Mucosa of rectum (tissue), 2 donors: ENCODE results near the gene FYCO1.

Source experiments
- H3K27ac ChIP-seq, 2 donors: one replicate each; pipeline ENCODE4 v1.7.0; 2013; ENCODE audit warnings: inconsistent platforms in 2 of 2, low read depth in 2 of 2, low read length in 2 of 2
- H3K27me3 ChIP-seq, 2 donors: one replicate each; pipeline ENCODE4 v1.7.0; 2013; ENCODE audit warnings: low read length in 2 of 2; ENCODE audit not compliant: control insufficient read depth in 2 of 2, insufficient read depth in 2 of 2
- H3K36me3 ChIP-seq, 2 donors: one replicate each; pipeline ENCODE4 v1.7.0; 2013; ENCODE audit warnings: low read length in 2 of 2; ENCODE audit not compliant: control insufficient read depth in 2 of 2, insufficient read depth in 2 of 2
- H3K4me1 ChIP-seq, 2 donors: one replicate each; pipeline ENCODE4 v1.7.0; 2013; ENCODE audit warnings: low read length in 2 of 2, mild to moderate bottlenecking in 1 of 2; ENCODE audit not compliant: control insufficient read depth in 2 of 2, insufficient read depth in 2 of 2
- H3K4me3 ChIP-seq, 2 donors: one replicate each; pipeline ENCODE4 v1.7.0; 2013; ENCODE audit warnings: low read length in 2 of 2
- H3K9ac ChIP-seq, 2 donors: one replicate each; pipeline ENCODE4 v1.7.0; 2013; ENCODE audit warnings: low read length in 2 of 2, low read depth in 1 of 2, mild to moderate bottlenecking in 1 of 2
- H3K9me3 ChIP-seq, 2 donors: one replicate each; pipeline ENCODE4 v1.7.0; 2013; ENCODE audit warnings: low read length in 2 of 2; ENCODE audit not compliant: control insufficient read depth in 2 of 2
- donor health status: healthy.
- donor health status: Normal muscosa, but diverticular disease.

Gene FYCO1

DNA sequence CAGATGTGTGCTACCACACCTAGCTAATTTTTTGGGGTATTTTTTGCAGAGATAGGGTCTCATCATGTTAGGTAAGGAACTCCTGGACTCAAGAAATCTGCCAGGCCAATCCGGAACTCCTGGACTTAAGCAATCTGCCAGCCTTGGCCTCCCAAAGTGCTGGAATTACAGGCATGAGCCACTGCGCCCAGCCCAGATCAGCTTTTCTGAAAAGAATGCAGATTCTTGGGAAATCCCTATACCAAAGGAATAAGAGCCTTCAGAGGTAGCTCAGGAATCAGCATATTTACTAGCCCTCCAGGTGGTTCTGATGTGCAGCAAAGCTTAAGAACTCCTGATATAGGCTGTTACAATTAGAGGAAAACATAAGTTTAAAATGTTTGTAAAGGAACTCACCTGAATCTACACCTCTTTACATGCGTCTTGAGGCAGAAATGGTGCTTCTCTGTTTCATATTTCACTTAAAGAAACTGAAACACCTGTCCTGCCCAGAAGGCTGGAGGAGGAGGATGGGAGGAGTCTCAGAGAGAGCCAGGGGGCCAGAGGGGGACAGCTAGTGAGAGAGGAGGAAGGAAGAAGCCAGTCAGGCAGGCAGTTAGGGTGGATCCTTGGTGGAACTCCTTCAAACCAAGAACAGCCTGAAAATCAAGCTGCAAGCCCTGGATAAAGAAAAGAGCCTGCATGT lies 31.5 kb upstream of the FYCO1 start, which contains the start of gene XCR1:
TSS of gene XCR1 (minus strand) at position 463 of the 685 bp plus-strand sequence. CDS start 5,536 bp downstream, outside the sequence.
- no peak within 1 kb of the TSS for H3K27ac ChIP-seq

DNA sequence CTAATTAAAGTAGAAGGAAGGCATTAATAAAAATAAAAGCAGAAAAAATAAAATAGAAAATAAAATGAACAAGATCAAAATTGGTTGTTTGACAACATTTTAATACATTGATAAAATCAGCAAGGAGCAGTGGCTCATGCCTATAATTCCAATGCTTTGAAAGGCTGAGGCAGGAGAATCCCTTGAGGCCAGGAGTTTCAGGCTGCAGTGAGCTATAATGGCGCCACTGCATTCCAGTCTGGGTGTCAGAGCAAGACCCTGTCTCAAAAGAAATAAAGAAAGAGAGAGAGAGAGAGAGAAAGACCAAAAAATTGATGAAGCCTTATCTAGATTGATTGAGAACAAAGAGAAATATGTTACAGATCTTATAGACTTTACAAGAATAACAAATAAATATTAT lies 29.5 kb upstream of the FYCO1 start:
- Histone ChIP-seq H3K9me3 (no peaks in the 10 kb centered on the region), H3K27me3 (no peaks in the 10 kb centered on the region), H3K27ac (no peak overlapping the region), H3K36me3 (no peaks in the 10 kb centered on the region), H3K4me1 (no peaks in the 10 kb centered on the region), H3K9ac (no peak overlapping the region), H3K4me3 (no peak overlapping the region)

More for the DNA sequence above, 31.5 kb upstream of the FYCO1 start, which contains the start of gene XCR1:
- Histone ChIP-seq H3K9ac (no peak within 1 kb of the TSS), H3K4me3 (no peak within 1 kb of the TSS), H3K9me3 (no peaks in the 10 kb centered on the region), H3K27me3 (no peaks in the 10 kb centered on the region), H3K36me3 (no peaks in the 10 kb centered on the region), H3K4me1 (no peaks in the 10 kb centered on the region)

DNA sequence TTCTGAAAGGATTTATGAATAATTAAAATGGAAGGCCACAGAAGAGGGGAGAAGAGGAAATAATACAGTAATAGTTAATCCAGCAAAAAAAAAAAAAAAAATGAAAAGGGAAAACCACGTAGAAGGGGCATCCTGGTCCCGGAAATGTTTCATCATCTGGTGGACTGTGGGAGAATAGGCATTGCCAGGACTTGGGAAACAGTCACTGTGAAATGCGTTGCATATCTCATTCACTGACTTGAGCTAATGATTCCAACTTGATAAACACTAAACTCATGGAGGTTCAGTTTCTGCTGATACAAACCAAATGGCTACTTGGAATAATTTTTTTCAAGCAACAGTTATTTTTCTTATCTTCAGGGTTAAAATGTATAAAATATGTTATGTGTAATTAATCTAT lies 28.5 kb upstream of the FYCO1 start:
- Histone ChIP-seq H3K27me3 (no peaks in the 10 kb centered on the region), H3K27ac (no peak overlapping the region), H3K36me3 (no peaks in the 10 kb centered on the region), H3K4me1 (no peaks in the 10 kb centered on the region), H3K9ac (no peak overlapping the region), H3K9me3 (no peaks in the 10 kb centered on the region), H3K4me3 (no peak overlapping the region)

DNA sequence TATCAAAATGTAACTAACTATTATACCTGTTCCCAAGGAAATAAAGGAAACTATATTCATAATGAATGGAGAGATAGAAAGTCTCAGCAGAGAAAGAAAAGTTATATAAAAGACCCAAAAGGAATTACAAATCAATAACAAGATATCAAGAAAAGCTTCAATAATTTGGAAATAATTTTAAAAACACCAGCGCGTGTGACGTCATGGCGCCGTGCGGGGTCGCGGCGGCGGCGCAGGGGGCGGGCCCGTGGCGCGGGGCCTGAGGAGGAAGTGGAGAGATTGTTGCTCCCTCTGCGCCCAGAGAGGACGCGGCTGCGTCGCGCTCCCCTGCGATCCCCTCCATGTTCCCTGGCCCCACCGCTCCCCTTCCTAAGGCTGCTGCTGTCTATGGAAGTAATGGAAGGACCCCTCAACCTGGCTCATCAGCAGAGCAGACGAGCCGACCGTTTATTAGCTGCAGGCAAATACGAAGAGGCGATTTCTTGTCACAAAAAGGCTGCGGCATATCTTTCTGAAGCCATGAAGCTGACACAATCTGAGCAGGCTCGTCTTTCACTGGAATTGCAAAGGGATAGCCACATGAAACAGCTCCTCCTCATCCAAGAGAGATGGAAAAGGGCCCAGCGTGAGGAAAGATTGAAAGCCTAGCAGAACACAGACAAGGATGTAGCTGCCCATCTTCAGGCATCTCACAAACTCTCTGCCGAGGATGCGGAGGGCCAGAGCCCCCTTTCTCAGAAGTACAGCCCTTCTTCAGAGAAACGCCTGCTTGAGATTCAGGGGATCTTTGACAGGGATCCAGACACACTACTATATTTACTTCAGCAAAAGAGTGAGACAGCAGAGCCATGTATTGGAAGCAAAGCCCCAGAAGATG lies 27.5 kb upstream of the FYCO1 start:
- Histone ChIP-seq H3K27me3 (no peaks in the 10 kb centered on the region), H3K36me3 (no peaks in the 10 kb centered on the region), H3K4me1 (no peaks in the 10 kb centered on the region), H3K9me3 (no peaks in the 10 kb centered on the region), H3K4me3 (no peak overlapping the region), H3K27ac (no peak overlapping the region), H3K9ac (no peak overlapping the region)

DNA sequence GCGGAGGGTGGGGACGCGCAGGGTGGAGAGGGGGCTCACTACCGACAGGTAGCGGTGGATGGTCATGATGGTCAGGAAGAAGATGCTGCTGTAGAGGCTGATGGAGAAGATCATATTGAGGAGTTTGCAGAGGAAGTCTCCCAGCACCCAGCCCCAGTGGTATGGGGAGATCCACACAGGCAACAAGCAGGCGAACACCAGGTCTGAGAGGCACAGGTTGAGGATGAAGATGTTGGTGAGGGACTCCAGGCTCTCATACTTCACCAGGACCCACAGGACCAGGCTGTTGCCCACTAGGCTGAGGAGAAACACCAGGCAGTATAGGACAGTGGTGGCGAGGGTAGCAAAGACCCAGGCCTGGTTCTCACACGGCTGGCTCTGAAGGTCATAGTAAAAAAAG lies 25.9 kb upstream of the FYCO1 start:
- no peaks in the 10 kb centered on the region for H3K36me3 ChIP-seq
- H3K4me1 ChIP-seq = no peaks in the 10 kb centered on the region
- no peak overlapping the region for H3K4me3 ChIP-seq
- no peak overlapping the region for H3K27ac ChIP-seq
- no peak overlapping the region for H3K9ac ChIP-seq
- no peaks in the 10 kb centered on the region for H3K27me3 ChIP-seq
- no peaks in the 10 kb centered on the region for H3K9me3 ChIP-seq

DNA sequence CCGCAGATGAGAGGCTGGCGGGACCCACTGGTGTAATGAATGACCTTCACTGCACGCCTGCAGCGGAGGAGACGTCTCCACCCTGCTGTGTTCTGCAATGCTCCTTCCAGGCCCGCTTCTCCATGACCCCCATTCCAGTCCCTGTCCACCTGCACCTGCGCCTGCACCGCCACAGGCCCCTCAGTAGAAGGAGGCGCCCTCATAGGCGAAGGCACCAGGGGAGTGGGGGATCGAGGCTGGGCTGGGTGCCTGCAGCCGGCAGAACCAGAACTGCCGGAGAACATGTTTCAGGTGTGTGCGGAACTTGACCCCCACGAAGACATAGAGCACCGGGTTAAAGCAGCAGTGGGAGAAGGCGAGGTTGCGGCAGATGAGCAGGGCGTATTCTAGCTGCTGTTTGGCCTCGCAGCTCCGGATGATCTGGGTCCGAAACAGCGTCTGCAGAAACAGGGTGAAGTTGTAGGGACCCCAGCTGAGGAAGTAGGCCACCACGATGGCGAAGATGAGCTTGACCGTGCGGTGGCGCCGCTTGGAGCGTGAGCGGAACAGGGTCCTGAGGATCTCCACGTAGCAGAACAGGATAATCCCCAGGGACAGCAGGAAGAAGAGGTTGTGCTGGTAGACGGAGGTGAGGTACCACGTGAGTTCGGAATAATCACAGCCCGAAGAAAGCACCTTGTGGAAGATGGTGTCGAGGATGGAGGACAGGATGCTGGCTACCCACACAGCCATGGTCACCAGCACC lies 25.3 kb upstream of the FYCO1 start:
- Histone ChIP-seq H3K4me3 (no peak overlapping the region), H3K27me3 (no peaks in the 10 kb centered on the region), H3K4me1 (no peaks in the 10 kb centered on the region), H3K9me3 (no peaks in the 10 kb centered on the region), H3K27ac (no peak overlapping the region), H3K36me3 (no peaks in the 10 kb centered on the region), H3K9ac (no peak overlapping the region)

DNA sequence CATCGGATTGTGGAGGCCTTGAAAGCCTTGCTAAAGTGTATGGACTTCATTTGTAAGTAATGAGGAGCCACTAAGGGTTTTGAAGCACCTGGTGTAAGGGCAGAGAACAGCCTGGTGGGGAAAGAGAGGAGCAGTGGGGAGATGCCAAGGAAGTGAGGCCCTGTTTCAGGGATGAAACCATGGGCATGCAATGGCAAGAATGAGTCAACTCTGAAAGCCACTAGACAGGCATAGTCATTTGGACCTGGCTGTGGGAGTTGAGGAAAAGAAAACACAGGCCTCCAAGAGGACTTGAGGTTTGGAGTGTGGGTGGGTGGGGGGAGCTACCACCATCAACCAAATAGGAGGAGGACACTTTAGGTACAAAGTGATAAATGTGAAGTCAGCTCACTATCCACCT lies 24.1 kb upstream of the FYCO1 start:
- Histone ChIP-seq H3K9ac (no peak overlapping the region), H3K9me3 (no peaks in the 10 kb centered on the region), H3K4me3 (no peak overlapping the region), H3K4me1 (no peaks in the 10 kb centered on the region), H3K27ac (no peak overlapping the region), H3K27me3 (no peaks in the 10 kb centered on the region), H3K36me3 (no peaks in the 10 kb centered on the region)

DNA sequence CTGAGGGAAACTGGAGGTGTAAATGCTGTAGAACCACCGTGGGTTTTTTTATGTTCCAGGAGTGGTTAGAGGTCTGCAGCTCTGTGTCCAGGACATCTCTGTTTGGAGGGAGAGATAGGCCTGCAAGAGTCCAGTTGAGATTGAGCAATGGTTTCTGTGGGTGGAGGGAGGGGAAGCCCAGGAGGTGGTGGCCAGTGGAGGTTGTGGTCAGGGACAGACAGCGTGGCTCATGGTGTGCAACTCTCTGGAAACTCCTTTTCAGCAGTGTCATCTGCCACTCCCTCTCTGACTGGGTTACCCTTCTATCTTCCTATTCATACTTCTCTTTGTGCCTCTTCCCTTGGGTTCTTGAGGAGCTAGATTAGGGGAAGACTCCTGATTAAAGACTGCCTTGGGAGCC lies 22.1 kb upstream of the FYCO1 start:
- Histone ChIP-seq H3K9ac (no peak overlapping the region), H3K27ac (no peak overlapping the region)

DNA sequence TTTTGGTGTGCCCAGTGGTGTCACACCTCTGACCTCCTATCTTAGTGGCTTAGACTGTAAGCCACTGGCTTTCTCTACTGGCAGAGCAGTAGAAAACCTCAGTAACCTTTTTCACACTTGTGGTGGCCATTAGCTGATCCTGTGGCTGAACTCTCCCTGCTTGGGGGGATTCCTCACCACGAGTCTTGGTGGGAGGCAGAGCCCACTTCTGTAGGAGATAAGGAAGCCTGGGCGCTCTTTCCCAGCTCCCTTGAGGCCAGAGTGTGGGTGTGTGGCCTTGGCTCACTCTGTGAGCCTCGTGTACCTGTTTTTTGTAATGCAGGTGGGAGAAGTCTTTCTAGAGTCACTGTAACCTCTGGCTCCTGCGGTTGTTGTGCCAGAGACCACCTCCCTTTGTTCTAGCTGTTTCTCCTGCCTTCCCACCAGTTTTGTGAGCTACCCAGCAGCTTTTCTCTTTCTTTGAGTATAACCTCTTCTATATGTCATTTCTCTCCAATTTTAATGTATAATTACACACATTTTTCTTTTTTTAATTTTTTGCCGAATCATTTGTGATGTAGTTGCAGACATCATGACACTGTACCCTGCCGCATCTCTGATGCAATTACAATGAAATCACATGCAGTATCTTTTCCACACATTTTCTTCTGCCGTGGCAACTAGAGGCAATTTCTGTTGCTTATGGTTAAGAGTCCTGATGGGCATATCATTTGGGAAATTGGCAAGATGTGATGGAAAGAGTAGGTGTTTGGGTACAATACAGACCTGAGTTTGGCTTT lies 17.9 kb upstream of the FYCO1 start:
- Histone ChIP-seq H3K4me3 (no peak overlapping the region), H3K9me3 (no peaks in the 10 kb centered on the region), H3K9ac (no peak overlapping the region), H3K27me3 (no peaks in the 10 kb centered on the region), H3K27ac (no peak overlapping the region), H3K4me1 (no peaks in the 10 kb centered on the region), H3K36me3 (no peaks in the 10 kb centered on the region)

More for the DNA sequence above, 22.1 kb upstream of the FYCO1 start:
- H3K4me1 ChIP-seq = no peaks in the 10 kb centered on the region
- no peaks in the 10 kb centered on the region for H3K36me3 ChIP-seq
- H3K4me3 ChIP-seq = no peak overlapping the region
- H3K27me3 ChIP-seq = no peaks in the 10 kb centered on the region
- no peaks in the 10 kb centered on the region for H3K9me3 ChIP-seq
